ENCODE measurements around the gene SPTSSA. TPM values are rescaled to one million over a fixed set of nuclear protein-coding genes. Genes with fewer than 3 reads are reported as not detected.

SPTSSA gene
- total RNA-seq, 1 experiment from 2014 or later: 20.2 TPM

GRCh38 chr14:34437729-34438080, 24.3 kb downstream of the SPTSSA start:
- Histone ChIP-seq H3K4me3 (ENCODE audit: low read depth, low read length, poor library complexity, severe bottlenecking) (no peak overlapping the region), H3K4me1 (ENCODE audit: insufficient read depth, low read length, poor library complexity, severe bottlenecking) (peaks cover 4% of the 10 kb centered on the region), H3K9me3 (ENCODE audit: low read depth, low read length, poor library complexity, severe bottlenecking) (no peaks in the 10 kb centered on the region), H3K27me3 (replicated peaks; ENCODE audit: insufficient read depth, low read depth, low read length, poor library complexity) (no peaks in the 10 kb centered on the region), H3K36me3 (ENCODE audit: insufficient read depth, low read length, poor library complexity, severe bottlenecking) (no peaks in the 10 kb centered on the region), H3K27ac (ENCODE audit: low read depth, low read length, poor library complexity, severe bottlenecking) (no peak overlapping the region)
- intact Hi-C loops (cut with micrococcal nuclease; ENCODE audit: unreplicated experiment): no loop called here
- no peak for TF ChIP-seq EZH2 (IDR thresholded peaks at IDR 0.05; ENCODE audit: borderline replicate concordance, low read depth, low read length, poor library complexity, severe bottlenecking)
- TF ChIP-seq CTCF (conservative IDR thresholded peaks at IDR 0.05; ENCODE audit: low read depth, low read length): no peak
- DNase-seq (ENCODE audit: low spot score): no peak
- ChIA-PET POLR2A (ENCODE audit: low non-redundant PET) (no interaction called here), CTCF (no interaction called here)
- no TSS peak for BruUV-seq (replicated peaks)

GRCh38 chr14:34436960-34437728, 24.9 kb downstream of the SPTSSA start:
- Histone ChIP-seq H3K27me3 (replicated peaks; ENCODE audit: insufficient read depth, low read depth, low read length, poor library complexity) (no peaks in the 10 kb centered on the region), H3K4me1 (ENCODE audit: insufficient read depth, low read length, poor library complexity, severe bottlenecking) (peaks cover 4% of the 10 kb centered on the region), H3K9me3 (ENCODE audit: low read depth, low read length, poor library complexity, severe bottlenecking) (no peaks in the 10 kb centered on the region), H3K4me3 (ENCODE audit: low read depth, low read length, poor library complexity, severe bottlenecking) (no peak overlapping the region), H3K27ac (ENCODE audit: low read depth, low read length, poor library complexity, severe bottlenecking) (no peak overlapping the region), H3K36me3 (ENCODE audit: insufficient read depth, low read length, poor library complexity, severe bottlenecking) (no peaks in the 10 kb centered on the region)
- ChIA-PET POLR2A (ENCODE audit: low non-redundant PET) (no interaction called here), CTCF (no interaction called here)
- no TSS peak for BruUV-seq (replicated peaks)
- DNase-seq (ENCODE audit: low spot score): no peak
- intact Hi-C loops (cut with micrococcal nuclease; ENCODE audit: unreplicated experiment): no loop called here
- TF ChIP-seq EZH2 (IDR thresholded peaks at IDR 0.05; ENCODE audit: borderline replicate concordance, low read depth, low read length, poor library complexity, severe bottlenecking) (no peak), CTCF (conservative IDR thresholded peaks at IDR 0.05; ENCODE audit: low read depth, low read length) (no peak)

DNA sequence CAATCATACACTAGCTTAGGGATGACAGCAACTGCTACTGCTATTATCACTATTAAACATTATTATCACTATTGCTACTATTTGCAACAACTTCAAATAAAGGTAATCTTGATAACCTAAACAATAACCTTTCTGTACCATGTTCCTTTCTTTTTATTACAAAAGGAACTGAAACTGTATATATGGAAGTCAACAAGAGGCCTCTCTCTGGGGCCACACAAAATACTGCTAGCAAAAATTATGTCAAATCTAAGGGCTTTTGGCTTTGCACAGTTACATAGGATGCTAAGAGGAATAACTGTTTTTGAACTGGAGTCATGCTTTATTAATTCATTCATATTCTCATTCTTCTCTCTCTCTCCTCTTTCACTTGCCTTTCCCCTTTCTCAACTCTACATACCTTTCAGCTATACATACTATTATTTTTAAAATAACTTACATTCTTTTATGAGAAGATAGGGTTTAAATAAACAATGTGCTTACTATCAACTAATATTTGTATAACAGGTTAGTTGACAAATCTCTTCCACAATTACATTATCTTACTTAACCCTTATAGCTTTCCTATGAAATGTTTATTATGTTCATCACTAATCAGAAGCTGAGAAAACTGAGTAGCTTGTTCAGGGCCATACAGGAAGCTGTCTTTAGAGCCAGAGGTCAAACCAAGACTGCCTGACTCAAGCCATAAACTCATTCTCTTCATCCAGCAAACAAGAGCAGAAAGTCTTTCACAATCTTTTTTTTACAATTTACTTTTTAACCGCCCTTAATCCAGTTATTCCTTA, 25.7 kb downstream of the SPTSSA start:
- DNase-seq (ENCODE audit: low spot score): no peak
- TF ChIP-seq EZH2 (IDR thresholded peaks at IDR 0.05; ENCODE audit: borderline replicate concordance, low read depth, low read length, poor library complexity, severe bottlenecking) (no peak), CTCF (conservative IDR thresholded peaks at IDR 0.05; ENCODE audit: low read depth, low read length) (no peak)

More for the DNA sequence above, 25.7 kb downstream of the SPTSSA start:
- H3K27me3 ChIP-seq (replicated peaks; ENCODE audit: insufficient read depth, low read depth, low read length, poor library complexity): no peaks in the 10 kb centered on the region
- BruUV-seq (replicated peaks): no TSS peak
- intact Hi-C loops (cut with micrococcal nuclease; ENCODE audit: unreplicated experiment): no loop called here
- no peak overlapping the region for H3K4me3 ChIP-seq (ENCODE audit: low read depth, low read length, poor library complexity, severe bottlenecking)
- no peaks in the 10 kb centered on the region for H3K9me3 ChIP-seq (ENCODE audit: low read depth, low read length, poor library complexity, severe bottlenecking)
- no peak overlapping the region for H3K27ac ChIP-seq (ENCODE audit: low read depth, low read length, poor library complexity, severe bottlenecking)
- no peaks in the 10 kb centered on the region for H3K36me3 ChIP-seq (ENCODE audit: insufficient read depth, low read length, poor library complexity, severe bottlenecking)
- POLR2A ChIA-PET (ENCODE audit: low non-redundant PET): no interaction called here
- peaks cover 4% of the 10 kb centered on the region for H3K4me1 ChIP-seq (ENCODE audit: insufficient read depth, low read length, poor library complexity, severe bottlenecking)
- CTCF ChIA-PET: no interaction called here

Data from A673 (cell line).